Naive B cell (primary cell): Measurements from ENCODE around the gene NCBP2L. TPM values are rescaled to one million over a fixed set of nuclear protein-coding genes. Genes with fewer than 3 reads are reported as not detected.

Experiments
- ATAC-seq, 2 donors: fragments of 150-1000 bp; cut with Tn5 transposase; 2 replicates each; pipeline ENCODE4 v1.10.0; 2021; ENCODE audit warnings: low read depth in 2 of 2, mild to moderate bottlenecking in 2 of 2, moderate library complexity in 2 of 2
- DNase-seq: peaks from one replicate; pipeline ENCODE4 v3.0.0; 2022
- H3K27ac Mint-ChIP-seq, 6 donors: one replicate each; pipeline ENCODE4 v1.8.0; 2020 to 2022; ENCODE audit warnings: mild to moderate bottlenecking in 6 of 6, mixed read lengths in 6 of 6, moderate library complexity in 5 of 6, inconsistent platforms in 2 of 6
- H3K27me3 Mint-ChIP-seq, 3 donors: one replicate each; pipeline ENCODE4 v1.8.0; 2021 to 2022; ENCODE audit warnings: mixed read lengths in 3 of 3, mild to moderate bottlenecking in 1 of 3
- H3K36me3 Mint-ChIP-seq, 2 donors: one replicate each; pipeline ENCODE4 v1.8.0; 2020 to 2022; ENCODE audit warnings: mixed read lengths in 2 of 2, inconsistent platforms in 1 of 2, mild to moderate bottlenecking in 1 of 2
- H3K4me1 Mint-ChIP-seq, 3 donors: one replicate each; pipeline ENCODE4 v1.8.0; 2020 to 2022; ENCODE audit warnings: mixed read lengths in 3 of 3, inconsistent platforms in 1 of 3, mild to moderate bottlenecking in 1 of 3, moderate library complexity in 1 of 3
- H3K4me3 Mint-ChIP-seq, 8 donors: one replicate each; pipeline ENCODE4 v1.8.0; 2020 to 2022; ENCODE audit warnings: mild to moderate bottlenecking in 8 of 8, mixed read lengths in 8 of 8, moderate library complexity in 8 of 8, inconsistent platforms in 2 of 8
- H3K9me3 Mint-ChIP-seq, 7 donors: one replicate each; pipeline ENCODE4 v1.8.0; 2020 to 2022; ENCODE audit warnings: mixed read lengths in 7 of 7, mild to moderate bottlenecking in 5 of 7, inconsistent platforms in 2 of 7, moderate library complexity in 1 of 7
- polyA plus RNA-seq, 6 donors: library from polyadenylated mRNA; unstranded; fragments of 300-500 nt; fragmentation: Illumina TruSeq; gene quantifications; one replicate each; pipeline ENCODE4 v1.2.3, GENCODE V29; 2021; ENCODE audit warnings: low read depth in 6 of 6

The NCBP2L gene
- polyA plus RNA-seq = under 1 TPM in 1 of 6 donors, not detected in 5; 0.15 TPM

- Mint-ChIP-seq H3K4me1 (peaks cover 13 to 20% (median 15%) of the 10 kb centered on the region in 3 donors), H3K27me3 (peaks cover 0 to 15% (median 0%) of the 10 kb centered on the region in 3 donors), H3K36me3 (no peaks in the 10 kb centered on the region), H3K9me3 (peaks cover 0 to 2% (median 0%) of the 10 kb centered on the region in 7 donors), H3K27ac (peak within 1 kb of the TSS; percentile 29 to 95 (median 77)), H3K4me3 (peak within 1 kb of the TSS; percentile 79 to 97 (median 92))
- ATAC-seq = no peak
- no peak for DNase-seq
Observed at GRCh38 chrX:107777536-107777832, at the start of gene NCBP2L. Gene NCBP2L, plus strand, starts transcription at chrX:107777733. Its CDS starts 16,488 bp downstream, at chrX:107794221.

DNA sequence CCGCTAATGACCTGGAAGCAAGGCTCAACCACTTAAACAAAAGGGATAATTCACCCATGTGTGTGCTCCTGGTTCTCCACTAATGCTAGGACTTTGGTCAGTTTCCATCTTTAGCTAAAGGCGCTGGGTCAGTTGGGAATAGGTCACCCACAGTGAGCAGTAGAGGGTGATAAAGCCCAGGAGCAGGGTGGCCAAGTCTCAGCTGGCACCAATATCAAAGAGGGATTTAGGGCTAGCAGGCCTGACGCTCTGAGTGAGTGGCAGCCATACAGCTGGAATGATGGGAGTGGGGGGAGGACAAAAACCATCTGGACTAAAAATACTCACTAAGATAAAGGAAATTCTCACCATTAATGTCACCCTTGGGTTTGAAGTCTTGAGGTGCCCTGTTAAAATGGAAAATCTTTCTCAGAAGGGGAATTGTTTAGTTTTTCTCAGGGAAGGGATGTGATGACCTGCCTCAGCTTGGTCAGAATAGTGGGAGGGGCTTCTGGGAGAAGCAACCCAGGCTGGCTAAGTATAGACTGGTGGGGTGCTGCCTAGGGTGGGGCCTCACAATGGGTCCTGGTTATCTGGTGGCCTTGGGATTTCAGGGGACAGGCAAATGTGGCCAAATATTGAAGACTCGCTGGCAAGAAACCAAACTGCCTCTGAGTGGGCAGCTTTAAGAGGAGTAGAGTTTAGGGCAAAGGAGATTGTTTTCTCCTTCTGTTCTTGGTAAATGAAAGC lies 49.0 kb upstream of the NCBP2L start:
- Mint-ChIP-seq H3K27me3 (no peaks in the 10 kb centered on the region), H3K9me3 (no peaks in the 10 kb centered on the region), H3K27ac (no peak overlapping the region), H3K36me3 (no peaks in the 10 kb centered on the region), H3K4me1 (peaks cover 7 to 17% (median 9%) of the 10 kb centered on the region in 3 donors), H3K4me3 (no peak overlapping the region)
- ATAC-seq = no peak
- DNase-seq = no peak

GRCh38 chrX:107729558-107730297 lies 47.8 kb upstream of the NCBP2L start:
- H3K4me3 Mint-ChIP-seq = no peak overlapping the region
- DNase-seq = no peak
- no peaks in the 10 kb centered on the region for H3K9me3 Mint-ChIP-seq
- ATAC-seq = peak; percentile 25 to 27
- H3K27me3 Mint-ChIP-seq = no peaks in the 10 kb centered on the region
- peaks cover 4 to 7% (median 6%) of the 10 kb centered on the region in 3 donors for H3K4me1 Mint-ChIP-seq
- H3K27ac Mint-ChIP-seq = no peak overlapping the region
- no peaks in the 10 kb centered on the region for H3K36me3 Mint-ChIP-seq

DNA sequence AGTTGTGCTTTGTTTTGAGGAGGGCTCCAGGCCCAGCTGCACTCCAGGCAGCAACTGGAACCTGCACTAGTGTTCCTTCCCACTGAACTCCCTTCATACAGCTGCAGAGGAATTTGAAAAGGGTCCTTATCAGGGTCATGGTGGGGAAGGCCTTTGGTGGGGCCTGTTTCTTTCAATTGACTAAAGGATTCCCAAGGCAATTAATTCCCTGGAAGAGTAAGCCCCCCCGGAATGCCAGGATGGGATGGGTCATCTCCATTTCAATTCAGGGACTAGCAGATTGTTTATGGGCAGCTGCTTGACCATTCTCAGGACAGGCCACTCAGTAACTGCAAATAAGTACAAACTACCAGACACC lies 47.3 kb upstream of the NCBP2L start:
- H3K9me3 Mint-ChIP-seq = no peaks in the 10 kb centered on the region
- H3K27ac Mint-ChIP-seq = no peak overlapping the region
- no peak overlapping the region for H3K4me3 Mint-ChIP-seq
- H3K27me3 Mint-ChIP-seq = no peaks in the 10 kb centered on the region
- ATAC-seq (no peak), DNase-seq (no peak)
- H3K4me1 Mint-ChIP-seq = peaks cover 4 to 7% (median 6%) of the 10 kb centered on the region in 3 donors
- no peaks in the 10 kb centered on the region for H3K36me3 Mint-ChIP-seq

- Mint-ChIP-seq H3K9me3 (peaks cover 0 to 2% (median 0%) of the 10 kb centered on the region in 7 donors), H3K27me3 (no peaks in the 10 kb centered on the region), H3K4me1 (peaks cover 4 to 7% (median 6%) of the 10 kb centered on the region in 3 donors), H3K27ac (peak overlapping the region in 1 of 6 donors; percentile 61), H3K36me3 (no peaks in the 10 kb centered on the region), H3K4me3 (peak overlapping the region in 1 of 8 donors; percentile 16)
- ATAC-seq = no peak
- no peak for DNase-seq
Observed at GRCh38 chrX:107730991-107731766, 46.4 kb upstream of the NCBP2L start.

DNA sequence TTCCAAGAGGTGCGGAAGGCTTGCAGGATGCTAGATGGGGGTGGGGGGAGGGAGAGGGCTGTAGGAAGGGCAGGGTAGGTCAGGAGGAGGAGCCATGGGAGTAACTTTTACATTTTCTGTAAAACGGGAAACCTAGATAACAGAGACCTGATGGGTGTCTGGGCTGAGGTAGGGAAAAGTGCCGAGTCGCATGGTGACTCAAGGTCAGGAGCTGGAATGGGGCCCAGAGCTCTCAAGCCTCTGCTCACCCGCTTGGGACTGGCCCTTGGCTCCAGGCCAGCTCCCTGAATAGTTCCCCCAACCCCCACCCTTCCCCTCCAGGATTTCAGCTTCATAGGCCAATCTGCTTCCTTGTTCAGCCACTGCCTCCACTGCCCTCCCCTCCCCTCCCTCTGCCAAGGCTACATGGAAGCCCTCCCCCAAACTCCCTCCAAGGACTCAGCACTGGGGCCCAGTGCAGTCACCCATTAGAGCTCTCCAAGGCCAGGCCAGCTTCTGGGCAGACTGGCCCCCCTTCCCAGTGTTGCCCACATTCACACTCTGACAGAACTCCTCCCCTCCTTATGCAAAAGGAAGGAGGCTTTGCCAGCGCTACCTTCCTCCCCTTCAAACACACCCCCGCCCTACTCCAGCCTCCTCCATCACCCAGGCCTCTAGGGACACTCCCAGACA lies 45.6 kb upstream of the NCBP2L start:
- peaks cover 0 to 2% (median 0%) of the 10 kb centered on the region in 7 donors for H3K9me3 Mint-ChIP-seq
- H3K27me3 Mint-ChIP-seq = no peaks in the 10 kb centered on the region
- H3K36me3 Mint-ChIP-seq = no peaks in the 10 kb centered on the region
- no peak overlapping the region for H3K27ac Mint-ChIP-seq
- H3K4me3 Mint-ChIP-seq = no peak overlapping the region
- ATAC-seq (no peak), DNase-seq (no peak)
- H3K4me1 Mint-ChIP-seq = peaks cover 4 to 7% (median 6%) of the 10 kb centered on the region in 3 donors

GRCh38 chrX:107733686-107734085 lies 43.8 kb upstream of the NCBP2L start:
- Mint-ChIP-seq H3K27ac (peak overlapping the region in 1 of 6 donors; percentile 19), H3K27me3 (no peaks in the 10 kb centered on the region), H3K4me3 (no peak overlapping the region), H3K4me1 (peaks cover 4 to 7% (median 6%) of the 10 kb centered on the region in 3 donors), H3K9me3 (peaks cover 0 to 2% (median 0%) of the 10 kb centered on the region in 7 donors), H3K36me3 (no peaks in the 10 kb centered on the region)
- DNase-seq (no peak), ATAC-seq (no peak)

- DNase-seq (no peak), ATAC-seq (no peak)
- H3K27me3 Mint-ChIP-seq = no peaks in the 10 kb centered on the region
- H3K9me3 Mint-ChIP-seq = peaks cover 0 to 2% (median 0%) of the 10 kb centered on the region in 7 donors
- H3K4me1 Mint-ChIP-seq = peaks cover 4 to 13% (median 6%) of the 10 kb centered on the region in 3 donors
- no peak overlapping the region for H3K4me3 Mint-ChIP-seq
- peak overlapping the region in 3 of 6 donors; percentile 53 to 94 (median 65) for H3K27ac Mint-ChIP-seq
- H3K36me3 Mint-ChIP-seq = no peaks in the 10 kb centered on the region
Observed at GRCh38 chrX:107734646-107735045, 42.9 kb upstream of the NCBP2L start.

DNA sequence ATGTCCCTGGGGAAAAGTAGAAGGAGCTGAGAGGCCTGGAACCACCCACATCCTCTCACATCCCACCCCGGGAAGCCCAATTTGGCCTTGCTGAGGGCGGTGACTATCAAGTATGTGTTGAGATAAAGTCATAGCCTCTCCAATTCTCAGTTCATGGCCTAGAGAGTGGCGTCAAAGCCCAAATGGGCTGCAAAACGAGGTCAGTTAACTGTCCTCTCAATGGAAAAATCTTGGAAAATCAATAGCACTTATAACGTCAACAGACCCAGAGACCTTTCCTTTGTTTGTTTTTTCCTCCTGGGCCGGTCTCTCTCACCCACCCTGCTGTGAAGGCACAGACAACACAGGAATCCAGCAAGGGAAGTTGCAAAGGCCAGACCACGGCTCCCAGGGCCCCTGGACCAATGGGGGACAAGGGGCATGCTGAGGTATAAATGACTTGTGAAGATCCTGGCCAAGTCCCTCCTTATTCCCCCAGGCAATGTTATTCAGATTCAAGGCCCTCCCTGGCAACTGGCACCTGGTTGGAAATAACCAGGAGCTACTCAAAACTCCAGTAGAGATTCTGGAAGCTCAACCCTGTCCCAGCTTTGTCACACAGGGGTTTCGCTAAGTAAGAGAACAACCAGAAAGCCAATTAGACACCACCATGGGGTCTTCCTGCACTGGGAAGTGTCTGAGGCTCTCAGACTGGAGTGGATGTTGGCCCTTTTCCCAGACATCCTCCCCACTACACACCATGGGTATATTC lies 40.6 kb upstream of the NCBP2L start:
- H3K4me1 Mint-ChIP-seq = peaks cover 17 to 23% (median 20%) of the 10 kb centered on the region in 3 donors

GRCh38 chrX:107738272-107738671 lies 39.3 kb upstream of the NCBP2L start:
- DNase-seq (no peak), ATAC-seq (no peak)
- Mint-ChIP-seq H3K27me3 (no peaks in the 10 kb centered on the region), H3K27ac (peak overlapping the region in 1 of 6 donors; percentile 51), H3K36me3 (no peaks in the 10 kb centered on the region), H3K4me1 (peaks cover 19 to 22% (median 21%) of the 10 kb centered on the region in 3 donors), H3K4me3 (peak overlapping the region in 1 of 8 donors; percentile 25), H3K9me3 (peaks cover 0 to 4% (median 0%) of the 10 kb centered on the region in 7 donors)

More for the DNA sequence above, 40.6 kb upstream of the NCBP2L start:
- Mint-ChIP-seq H3K27me3 (no peaks in the 10 kb centered on the region), H3K36me3 (no peaks in the 10 kb centered on the region), H3K27ac (no peak overlapping the region), H3K4me3 (peak overlapping the region in 1 of 8 donors; percentile 33), H3K9me3 (peaks cover 0 to 2% (median 0%) of the 10 kb centered on the region in 7 donors)
- ATAC-seq = no peak
- DNase-seq = no peak

DNA sequence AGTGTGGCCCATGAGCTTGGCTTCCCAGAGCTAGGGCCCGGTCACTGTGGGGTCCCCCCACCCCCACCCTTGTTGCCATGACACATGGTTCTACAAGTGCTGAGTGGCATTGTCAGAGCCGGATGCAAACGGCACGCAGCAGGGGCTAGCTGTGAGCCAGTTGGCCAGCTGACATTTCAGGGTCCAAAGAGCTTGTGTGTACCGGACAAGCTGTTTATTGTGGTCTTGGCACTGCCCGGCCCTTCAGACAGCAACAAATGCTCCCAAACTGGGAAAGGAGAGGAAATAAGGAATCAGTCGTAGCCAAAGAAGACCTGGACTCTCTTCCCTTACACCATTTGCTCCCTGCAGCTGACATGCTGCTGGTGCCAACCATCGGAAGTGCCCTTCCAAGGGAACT lies 38.8 kb upstream of the NCBP2L start:
- Mint-ChIP-seq H3K4me1 (peaks cover 19 to 22% (median 21%) of the 10 kb centered on the region in 3 donors), H3K27ac (no peak overlapping the region), H3K36me3 (no peaks in the 10 kb centered on the region), H3K4me3 (no peak overlapping the region), H3K27me3 (no peaks in the 10 kb centered on the region), H3K9me3 (peaks cover 0 to 4% (median 0%) of the 10 kb centered on the region in 7 donors)
- ATAC-seq (no peak), DNase-seq (no peak)

DNA sequence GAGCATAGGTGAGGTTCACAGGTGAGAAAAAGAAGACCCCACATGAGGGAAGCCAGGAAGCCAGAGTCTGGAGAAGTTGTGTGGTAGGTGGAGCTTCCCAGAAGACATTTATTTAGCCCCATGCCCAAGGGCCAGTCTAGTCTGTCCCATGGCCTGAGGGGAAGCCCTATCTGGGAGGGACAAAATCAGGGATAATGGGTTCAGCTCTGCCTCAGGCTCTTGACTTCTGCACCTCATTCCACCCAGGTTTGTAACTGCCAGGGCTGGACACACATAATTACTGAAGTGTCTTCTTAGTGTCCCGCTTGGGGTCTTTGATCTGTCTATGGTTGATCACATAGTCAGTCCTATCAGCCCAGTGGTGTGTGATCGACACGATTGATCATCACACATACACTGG lies 38.0 kb upstream of the NCBP2L start:
- Mint-ChIP-seq H3K4me1 (peaks cover 19 to 22% (median 21%) of the 10 kb centered on the region in 3 donors), H3K27me3 (no peaks in the 10 kb centered on the region), H3K27ac (peak overlapping the region in 1 of 6 donors; percentile 70), H3K36me3 (no peaks in the 10 kb centered on the region), H3K9me3 (peaks cover 0 to 4% (median 0%) of the 10 kb centered on the region in 7 donors), H3K4me3 (peak overlapping the region in 1 of 8 donors; percentile 54)
- no peak for DNase-seq
- no peak for ATAC-seq
